A549 (cell line): ENCODE data around the gene TBC1D22A.

Source experiments
- CHD2 ChIP-seq: fragments of 150-350 bp; IDR thresholded peaks from 2 replicates; pipeline ENCODE4 v1.6.1; 2014; ENCODE audit warnings: low read length; ENCODE audit not compliant: partially characterized antibody
- CTCF ChIP-seq: fragments of >200 bp; sonication (Bioruptor Twin); formaldehyde crosslinking; IDR thresholded peaks from 3 replicates; pipeline ENCODE4 v1.5.1; 2016
- ELK1 ChIP-seq: fragments of 150-350 bp; IDR thresholded peaks from 2 replicates; pipeline ENCODE4 v1.6.1; 2014; ENCODE audit warnings: low read depth, mild to moderate bottlenecking, low read length
- HDAC2 ChIP-seq: fragments of 200-600 bp; sonication (generic); IDR thresholded peaks from 2 replicates; pipeline ENCODE4 v1.6.1; 2016
- MAX ChIP-seq: IDR thresholded peaks from 2 replicates; pipeline ENCODE4 v1.6.1; 2012
- MAZ ChIP-seq: fragments of 150-350 bp; IDR thresholded peaks from 2 replicates; pipeline ENCODE4 v1.6.1; 2014; ENCODE audit warnings: antibody characterized with exemption, low read depth, low read length, borderline replicate concordance
- USF2 ChIP-seq: fragments of 450-650 bp; IDR thresholded peaks from 2 replicates; pipeline ENCODE4 v1.6.1; 2014; ENCODE audit warnings: antibody characterized with exemption

- TF ChIP-seq MAX (no peak), HDAC2 (no peak), CTCF (no peak), USF2 (no peak), ELK1 (no peak), CHD2 (no peak), MAZ (no peak)
These were observed 283.4 kb downstream of the TBC1D22A start for GRCh38 chr22:47045691-47046410.
